Bronchial epithelial cell (primary cell): ENCODE data around the gene LSAMP. TPM values are rescaled to one million over a fixed set of nuclear protein-coding genes. Genes with fewer than 3 reads are reported as not detected.

ENCODE experiments used
- DNase-seq: peaks from one replicate; pipeline ENCODE4 v3.0.0-alpha.2; 2010; ENCODE audit warnings: low read depth
- FAIRE-seq: peaks from 2 replicates; lab custom pipeline; 2011; peaks lifted over from hg19 to GRCh38; lab: Jason Lieb, UNC
- H3K27me3 ChIP-seq: 2 replicates; pipeline ENCODE4 v1.5.1; 2011; ENCODE audit warnings: low read length; ENCODE audit not compliant: control insufficient read depth, insufficient read depth
- H3K36me3 ChIP-seq: 2 replicates; pipeline ENCODE4 v1.5.1; 2011; ENCODE audit warnings: low read length; ENCODE audit not compliant: control insufficient read depth, insufficient read depth
- H3K4me3 ChIP-seq: 2 replicates; pipeline ENCODE4 v1.5.1; 2011; ENCODE audit warnings: mild to moderate bottlenecking, low read depth, low read length, control low read depth
- total RNA-seq: library from RNA; depleted of rRNA; stranded (reverse); fragments of >200 nt; gene quantifications from 2 replicates; pipeline ENCODE4 v1.2.1, GENCODE V29; 2014
- TF ChIP-seq, protein P1 (sequence below): IDR thresholded peaks from 2 replicates; pipeline ENCODE4 v1.5.1; 2011; ENCODE audit warnings: mild to moderate bottlenecking, moderate library complexity, low read length, control low read depth, inconsistent platforms; ENCODE audit not compliant: insufficient read depth, severe bottlenecking

The LSAMP gene
- total RNA-seq, 1 donor from 2014 or later, result 0.26 TPM

DNA sequence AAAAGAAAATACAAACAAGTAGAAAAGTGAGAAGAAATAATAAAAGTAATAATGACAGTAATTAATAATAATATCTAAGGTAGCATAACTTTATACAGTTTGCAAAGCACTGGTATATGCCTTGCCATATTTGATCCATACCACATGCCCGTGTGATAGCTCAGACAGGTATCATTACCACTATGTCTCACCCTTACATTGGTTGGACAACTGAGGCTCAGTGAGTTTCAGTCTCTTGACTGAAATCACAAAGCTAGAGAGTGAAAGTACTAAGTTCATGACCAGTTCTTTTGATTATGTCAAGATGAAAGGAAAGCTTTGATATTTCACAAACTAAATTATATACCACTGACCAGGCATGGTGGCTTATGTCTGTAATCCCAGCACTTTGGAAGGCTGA is 413.1 kb downstream of the LSAMP start:
- no peak overlapping the region for H3K4me3 ChIP-seq
- FAIRE-seq, result no peak

GRCh38 chr3:116030131-116030850 is 415.0 kb downstream of the LSAMP start:
- H3K27me3 ChIP-seq, result no peaks in the 10 kb centered on the region
- H3K4me3 ChIP-seq, result no peak overlapping the region
- FAIRE-seq (no peak), DNase-seq (no peak)
- H3K36me3 ChIP-seq, result no peaks in the 10 kb centered on the region
- TF ChIP-seq, protein P1, sequence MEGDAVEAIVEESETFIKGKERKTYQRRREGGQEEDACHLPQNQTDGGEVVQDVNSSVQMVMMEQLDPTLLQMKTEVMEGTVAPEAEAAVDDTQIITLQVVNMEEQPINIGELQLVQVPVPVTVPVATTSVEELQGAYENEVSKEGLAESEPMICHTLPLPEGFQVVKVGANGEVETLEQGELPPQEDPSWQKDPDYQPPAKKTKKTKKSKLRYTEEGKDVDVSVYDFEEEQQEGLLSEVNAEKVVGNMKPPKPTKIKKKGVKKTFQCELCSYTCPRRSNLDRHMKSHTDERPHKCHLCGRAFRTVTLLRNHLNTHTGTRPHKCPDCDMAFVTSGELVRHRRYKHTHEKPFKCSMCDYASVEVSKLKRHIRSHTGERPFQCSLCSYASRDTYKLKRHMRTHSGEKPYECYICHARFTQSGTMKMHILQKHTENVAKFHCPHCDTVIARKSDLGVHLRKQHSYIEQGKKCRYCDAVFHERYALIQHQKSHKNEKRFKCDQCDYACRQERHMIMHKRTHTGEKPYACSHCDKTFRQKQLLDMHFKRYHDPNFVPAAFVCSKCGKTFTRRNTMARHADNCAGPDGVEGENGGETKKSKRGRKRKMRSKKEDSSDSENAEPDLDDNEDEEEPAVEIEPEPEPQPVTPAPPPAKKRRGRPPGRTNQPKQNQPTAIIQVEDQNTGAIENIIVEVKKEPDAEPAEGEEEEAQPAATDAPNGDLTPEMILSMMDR, result no peak

More for the DNA sequence above, 413.1 kb downstream of the LSAMP start:
- H3K27me3 ChIP-seq, result no peaks in the 10 kb centered on the region
- TF ChIP-seq, protein P1, result no peak
- DNase-seq, result no peak
- H3K36me3 ChIP-seq, result no peaks in the 10 kb centered on the region

- FAIRE-seq (no peak), DNase-seq (peak; percentile 38)
- no peak overlapping the region for H3K4me3 ChIP-seq
- H3K36me3 ChIP-seq, result no peaks in the 10 kb centered on the region
- TF ChIP-seq, protein P1, result no peak
- H3K27me3 ChIP-seq, result no peaks in the 10 kb centered on the region
Measured at GRCh38 chr3:116029266-116029665, 416.0 kb downstream of the LSAMP start.

DNA sequence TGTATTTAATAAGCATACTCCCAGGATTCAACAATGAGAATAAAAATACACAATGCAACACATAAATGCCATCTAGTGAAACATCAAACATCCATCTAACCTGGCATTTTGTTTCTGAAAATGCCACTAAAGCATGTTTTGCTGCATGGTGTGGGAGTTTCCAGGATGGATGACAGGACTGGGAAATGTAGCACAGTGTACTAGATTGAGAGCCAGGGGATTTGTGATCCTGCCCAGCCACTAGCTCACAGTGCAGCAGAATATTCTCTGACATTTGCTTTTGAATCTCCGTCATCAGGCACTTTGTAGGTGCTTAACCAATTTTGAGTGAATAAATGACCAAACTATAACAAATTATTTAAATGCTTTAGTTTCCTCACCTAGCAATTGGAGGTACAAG is 417.1 kb downstream of the LSAMP start:
- FAIRE-seq, result no peak
- no peak overlapping the region for H3K4me3 ChIP-seq
- no peaks in the 10 kb centered on the region for H3K27me3 ChIP-seq
- TF ChIP-seq, protein P1, result no peak
- no peaks in the 10 kb centered on the region for H3K36me3 ChIP-seq
- DNase-seq, result no peak

DNA sequence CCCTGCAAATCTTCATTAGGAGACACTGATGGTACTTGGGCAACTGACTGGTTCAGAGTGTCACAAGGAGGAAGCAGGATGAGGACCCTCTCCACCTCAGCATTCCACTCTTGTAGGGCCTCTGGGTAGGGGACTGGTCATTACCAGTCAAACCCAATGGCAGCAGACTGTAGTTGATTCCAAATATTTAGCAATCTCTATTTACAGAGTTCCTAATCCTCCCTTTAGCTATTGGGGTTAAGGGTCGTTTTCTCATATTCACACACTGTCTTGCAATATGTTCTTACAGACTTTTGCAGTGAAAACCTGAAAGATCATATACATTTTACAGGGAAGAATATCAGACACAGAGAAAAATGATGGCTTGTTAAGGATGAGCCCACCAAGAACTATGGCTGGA is 424.3 kb downstream of the LSAMP start:
- TF ChIP-seq, protein P1, result no peak
- FAIRE-seq, result no peak

DNA sequence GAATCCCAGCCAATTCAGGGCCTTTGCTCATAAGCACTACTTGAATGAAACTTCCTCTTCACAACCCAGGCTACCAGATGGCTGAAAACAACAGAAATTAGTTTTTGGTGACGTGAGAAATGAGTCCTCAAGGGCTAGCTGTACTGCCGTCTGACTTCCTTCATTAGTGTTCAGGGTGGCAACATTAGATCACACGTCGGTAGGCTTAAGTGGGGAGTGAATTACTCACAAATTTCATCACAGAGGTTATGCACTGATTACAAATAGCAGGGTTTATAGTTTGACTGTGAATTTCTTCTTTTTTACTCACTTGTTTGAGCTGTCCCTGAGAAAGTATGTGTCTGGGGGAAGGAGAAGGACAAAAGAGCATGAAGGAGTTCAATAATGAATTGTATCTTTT is 424.8 kb downstream of the LSAMP start:
- peak; percentile 77 for DNase-seq
- H3K27me3 ChIP-seq, result no peaks in the 10 kb centered on the region
- no peak overlapping the region for H3K4me3 ChIP-seq
- no peaks in the 10 kb centered on the region for H3K36me3 ChIP-seq
- TF ChIP-seq, protein P1, result no peak
- FAIRE-seq, result no peak

More for the DNA sequence above, 424.3 kb downstream of the LSAMP start:
- DNase-seq, result no peak
- no peak overlapping the region for H3K4me3 ChIP-seq
- H3K27me3 ChIP-seq, result no peaks in the 10 kb centered on the region
- no peaks in the 10 kb centered on the region for H3K36me3 ChIP-seq
